Psoas muscle (tissue), 8 donors: ENCODE results near the gene KRT1. TPM values are rescaled to one million over a fixed set of nuclear protein-coding genes. Genes with fewer than 3 reads are reported as not detected.

Experiments
- ATAC-seq, 4 donors: fragments of 200-7000 bp; cut with Tn5 transposase; one replicate each; pipeline ENCODE4 v1.9.1; 2020; ENCODE audit warnings: moderate library complexity in 3 of 4, mild to moderate bottlenecking in 2 of 4
- DNase-seq, 2 donors: peaks; one replicate each; pipeline ENCODE4 v3.0.0-alpha.2; 2020
- H3K27ac ChIP-seq: fragments of 200-600 bp; one replicate; pipeline ENCODE4 v1.8.0; 2022
- H3K27me3 ChIP-seq, 3 donors: fragments of 200-600 bp in 1 of 3; one replicate each; pipeline versions ENCODE4 v1.6.1 to v1.8.0; 2013 to 2022; ENCODE audit warnings: low read length in 2 of 3, mild to moderate bottlenecking in 2 of 3, moderate library complexity in 1 of 3; ENCODE audit not compliant: insufficient read depth in 3 of 3
- H3K36me3 ChIP-seq, 2 donors: fragments of 200-600 bp in 1 of 2; one replicate each; pipeline versions ENCODE4 v1.6.1 to v1.8.0; 2013 to 2022; ENCODE audit warnings: low read depth in 1 of 2, mild to moderate bottlenecking in 1 of 2, moderate library complexity in 1 of 2; ENCODE audit not compliant: insufficient read depth in 1 of 2
- H3K4me1 ChIP-seq: fragments of 200-600 bp; one replicate; pipeline ENCODE4 v1.8.0; 2022
- H3K4me3 ChIP-seq: fragments of 200-600 bp; one replicate; pipeline ENCODE4 v1.8.0; 2022; ENCODE audit warnings: mild to moderate bottlenecking
- H3K9me3 ChIP-seq: fragments of 200-600 bp; one replicate; pipeline ENCODE4 v1.8.0; 2022
- CTCF ChIP-seq: fragments of 200-600 bp; IDR thresholded peaks from one replicate; pipeline ENCODE4 v1.8.0; 2022; ENCODE audit warnings: antibody characterized with exemption
- WGBS, 3 donors: extraction: QIAGEN DNeasy Blood & Tissue Kit; methylation state at CpG; one replicate each; pipeline versions ENCODE4 v1.1.6 to v1.1.7; 2013; 5-methylcytosine and 5-hydroxymethylcytosine counted together
- intact Hi-C, 2 donors: fragments of 100-400 bp; cut with DNase I; formaldehyde crosslinking; loops; one replicate each; pipeline versions ENCODE4 v1.11.0 to v1.14.2; 2022
- polyA plus RNA-seq, 3 donors: library from polyadenylated mRNA; stranded (reverse); fragments of 200-250 nt; gene quantifications; one replicate each; pipeline ENCODE4 v1.2.3, GENCODE V29; 2013
- total RNA-seq, 4 donors: library from RNA; stranded (reverse); fragmentation: NEBNext Ultra II Directional in 2 of 4; extraction: Animal tissue kit (Norgen Biotek cat#: 25700) in 2 of 4; gene quantifications; one replicate each; pipeline versions ENCODE4 v1.2.1 to v1.2.4, GENCODE V29; 2021 to 2023
- donor health status: healthy with polysubstance abuse.
- donor health status: DM: no; HTN: no; CAD: no; lungs with moderate emphysema.
- donor health status: Bipolar disorder and iron deficiency.
- donor health status: healthy.
- donor health status: DM: yes; HTN: yes; CAD: no.
- donor health status: DM: no; HTN: no; CAD: no.
- donor health status: DM: no; HTN: no; CAD: no.
- donor health status: DM: yes; HTN: yes; CAD: no.

KRT1 gene
- total and polyA plus RNA-seq, 7 donors = 0.13 to 1.1 (median 0.20) TPM; not detected in 3

- Histone ChIP-seq H3K36me3 (no peaks in the 10 kb centered on the region), H3K4me3 (no peak overlapping the region), H3K27me3 (peaks cover 0 to 45% (median 15%) of the 10 kb centered on the region in 3 donors), H3K9me3 (no peaks in the 10 kb centered on the region), H3K4me1 (no peaks in the 10 kb centered on the region), H3K27ac (no peak overlapping the region)
- no peak for TF ChIP-seq CTCF
- WGBS, 3 donors = 40 to 56% (median 49%) methylated on average over 8 of the region's 8 CpGs
- intact Hi-C loops = no loop called here
- ATAC-seq (no peak), DNase-seq (no peak)
These were observed 12.0 kb upstream of the KRT1 start for GRCh38 chr12:52692254-52692653.

- Histone ChIP-seq H3K4me3 (no peak overlapping the region), H3K4me1 (no peaks in the 10 kb centered on the region), H3K27me3 (peaks cover 0 to 49% (median 15%) of the 10 kb centered on the region in 3 donors), H3K27ac (no peak overlapping the region), H3K9me3 (no peaks in the 10 kb centered on the region), H3K36me3 (no peaks in the 10 kb centered on the region)
- ATAC-seq (no peak), DNase-seq (no peak)
- TF ChIP-seq CTCF = no peak
- intact Hi-C loops = no loop called here
- WGBS, 3 donors = 22 to 39% (median 38%) methylated on average over 2 of the region's 2 CpGs
These were observed 11.6 kb upstream of the KRT1 start for GRCh38 chr12:52691841-52692150.

- WGBS, 3 donors = 5 to 7% (median 5%) methylated on average over 40 to 45 of the region's 45 CpGs
- no peaks in the 10 kb centered on the region for H3K36me3 ChIP-seq
- ATAC-seq (no peak), DNase-seq (peak in 1 of 2 donors; percentile 21)
- H3K4me1 ChIP-seq = no peaks in the 10 kb centered on the region
- no peaks in the 10 kb centered on the region for H3K9me3 ChIP-seq
- peak overlapping the region; percentile 34 for H3K4me3 ChIP-seq
- H3K27me3 ChIP-seq = peaks cover 0 to 52% (median 15%) of the 10 kb centered on the region in 3 donors
- intact Hi-C loops = no loop called here
- no peak overlapping the region for H3K27ac ChIP-seq
- no peak for TF ChIP-seq CTCF
These were observed 11.1 kb upstream of the KRT1 start for GRCh38 chr12:52691076-52691840.

- no peaks in the 10 kb centered on the region for H3K4me1 ChIP-seq
- no peaks in the 10 kb centered on the region for H3K36me3 ChIP-seq
- H3K27ac ChIP-seq = no peak overlapping the region
- WGBS, 3 donors = 60 to 65% (median 62%) methylated on average over 8 of the region's 8 CpGs
- peaks cover 0 to 52% (median 15%) of the 10 kb centered on the region in 3 donors for H3K27me3 ChIP-seq
- H3K4me3 ChIP-seq = peak overlapping the region; percentile 34
- intact Hi-C loops = no loop called here
- DNase-seq (no peak), ATAC-seq (no peak)
- H3K9me3 ChIP-seq = no peaks in the 10 kb centered on the region
- no peak for TF ChIP-seq CTCF
These were observed 10.3 kb upstream of the KRT1 start for GRCh38 chr12:52690351-52691075.
